IMR-90 (cell line): ENCODE results near the gene KCNH2. TPM values are rescaled to one million over a fixed set of nuclear protein-coding genes. Genes with fewer than 3 reads are reported as not detected.

Experiments used
- ATAC-seq: fragments of 200-7000 bp; cut with Tn5 transposase; 2 replicates; pipeline ENCODE4 v1.9.1; 2020; ENCODE audit warnings: low read depth, mild to moderate bottlenecking, moderate library complexity
- BruUV-seq: library from RNA; stranded (reverse); fragments of 400-500 nt; replicated peaks from 2 replicates; lab custom pipeline; 2021; lab: Mats Ljungman, UMichigan
- CTCF ChIA-PET: fragments of 300-600 bp; formaldehyde crosslinking; extraction: SDS; loops from one replicate; lab custom pipeline; 2021; ENCODE audit warnings: antibody characterized with exemption; lab: Yijun Ruan, JAX
- POLR2A ChIA-PET: fragments of 300-600 bp; sonication (Branson Sonifier 250); formaldehyde crosslinking; loops from one replicate; lab custom pipeline; 2022; ENCODE audit warnings: antibody characterized with exemption; ENCODE audit not compliant: unreplicated experiment; lab: Charles Lee
- DNase-seq: peaks from one replicate; pipeline ENCODE4 v3.0.0; 2013
- H2AFZ ChIP-seq: replicated peaks from 2 replicates; pipeline ENCODE3; 2013; ENCODE audit warnings: low read length, mild to moderate bottlenecking; ENCODE audit not compliant: poor library complexity
- H2AK5ac ChIP-seq: 2 replicates; pipeline ENCODE4 v1.6.1; 2013; ENCODE audit warnings: low read depth, low read length, inconsistent platforms
- H2AK9ac ChIP-seq: replicated peaks from 2 replicates; pipeline ENCODE3; 2013; ENCODE audit warnings: mild to moderate bottlenecking, low read depth, low read length, moderate library complexity; ENCODE audit not compliant: poor library complexity
- H2BK120ac ChIP-seq: 2 replicates; pipeline ENCODE4 v1.6.1; 2013; ENCODE audit warnings: low read depth, low read length, inconsistent platforms
- H2BK15ac ChIP-seq: 3 replicates; pipeline ENCODE4 v1.6.1; 2013; ENCODE audit warnings: low read depth, low read length, inconsistent platforms
- H2BK20ac ChIP-seq: 2 replicates; pipeline ENCODE4 v1.6.1; 2013; ENCODE audit warnings: low read depth, mild to moderate bottlenecking, inconsistent platforms, low read length, moderate library complexity
- H2BK5ac ChIP-seq: 2 replicates; pipeline ENCODE4 v1.6.1; 2013; ENCODE audit warnings: mild to moderate bottlenecking, low read depth, low read length, inconsistent platforms; ENCODE audit not compliant: poor library complexity, severe bottlenecking
- H3K14ac ChIP-seq: replicated peaks from 2 replicates; pipeline ENCODE4 v1.6.1; 2013; ENCODE audit warnings: low read depth, low read length, inconsistent platforms
- H3K18ac ChIP-seq: 2 replicates; pipeline ENCODE4 v1.6.1; 2013; ENCODE audit warnings: low read depth, low read length, control low read depth
- H3K23ac ChIP-seq: 2 replicates; pipeline ENCODE4 v1.6.1; 2013; ENCODE audit warnings: low read depth, low read length, inconsistent platforms
- H3K27ac ChIP-seq: 2 replicates; pipeline ENCODE4 v1.5.1; 2013; ENCODE audit warnings: mild to moderate bottlenecking, control low read depth, low read length; ENCODE audit not compliant: insufficient read depth
- H3K27me3 ChIP-seq: 2 replicates; pipeline ENCODE4 v1.6.1; 2013; ENCODE audit warnings: low read length; ENCODE audit not compliant: control insufficient read depth, insufficient read depth
- H3K36me3 ChIP-seq: 2 replicates; pipeline ENCODE4 v1.6.1; 2013; ENCODE audit warnings: low read length, mixed read lengths; ENCODE audit not compliant: control insufficient read depth, insufficient read depth
- H3K4ac ChIP-seq: 2 replicates; pipeline ENCODE4 v1.6.1; 2013; ENCODE audit warnings: low read depth, low read length, inconsistent platforms
- H3K4me1 ChIP-seq: 2 replicates; pipeline ENCODE4 v1.6.1; 2013; ENCODE audit warnings: low read length, mixed read lengths; ENCODE audit not compliant: control insufficient read depth, insufficient read depth
- H3K4me2 ChIP-seq: 2 replicates; pipeline ENCODE4 v1.6.1; 2013; ENCODE audit warnings: low read depth, mild to moderate bottlenecking, control low read depth, low read length, moderate library complexity
- H3K4me3 ChIP-seq: 2 replicates; pipeline ENCODE4 v1.5.1; 2013; ENCODE audit warnings: low read depth, mild to moderate bottlenecking, control low read depth, low read length, moderate library complexity; ENCODE audit not compliant: insufficient read depth
- H3K56ac ChIP-seq: 2 replicates; pipeline ENCODE4 v1.6.1; 2013; ENCODE audit warnings: low read length, inconsistent platforms; ENCODE audit not compliant: insufficient read depth; ENCODE audit errors: extremely low read depth
- H3K79me1 ChIP-seq, 2 experiments: 2 replicates each; pipeline ENCODE4 v1.6.1; 2013; ENCODE audit warnings: low read length in 2 of 2, inconsistent platforms in 1 of 2, low read depth in 1 of 2
- H3K9ac ChIP-seq: 2 replicates; pipeline ENCODE4 v1.6.1; 2013; ENCODE audit warnings: low read depth, low read length, control low read depth
- H3K9me1 ChIP-seq: 2 replicates; pipeline ENCODE4 v1.6.1; 2013; ENCODE audit warnings: low read length, inconsistent platforms; ENCODE audit not compliant: insufficient read depth
- H3K9me3 ChIP-seq: 2 replicates; pipeline ENCODE4 v1.6.1; 2013; ENCODE audit warnings: low read length; ENCODE audit not compliant: control insufficient read depth, insufficient read depth
- H4K20me1 ChIP-seq: 2 replicates; pipeline ENCODE4 v1.6.1; 2013; ENCODE audit warnings: low read length, inconsistent platforms; ENCODE audit not compliant: insufficient read depth
- H4K5ac ChIP-seq: 2 replicates; pipeline ENCODE4 v1.6.1; 2013; ENCODE audit warnings: mild to moderate bottlenecking, low read depth, low read length, control low read depth
- H4K8ac ChIP-seq, 2 experiments: 2 replicates each; pipeline ENCODE4 v1.6.1; 2013; ENCODE audit warnings: low read depth in 2 of 2, low read length in 2 of 2, control low read depth in 1 of 2, inconsistent platforms in 1 of 2
- H4K91ac ChIP-seq: 2 replicates; pipeline ENCODE4 v1.6.1; 2013; ENCODE audit warnings: low read depth, low read length, inconsistent platforms; ENCODE audit not compliant: insufficient read depth
- BHLHE40 ChIP-seq: fragments of 150-350 bp; IDR thresholded peaks from 2 replicates; pipeline ENCODE4 v1.6.1; 2016; ENCODE audit warnings: mild to moderate bottlenecking, low read depth, low read length
- CEBPB ChIP-seq: IDR thresholded peaks from 2 replicates; pipeline ENCODE4 v1.6.1; 2012; ENCODE audit warnings: low read depth, low read length, improper control_type of control experiment
- CHD1 ChIP-seq: IDR thresholded peaks from 2 replicates; pipeline ENCODE4 v1.6.1; 2012; ENCODE audit warnings: low read depth, low read length, improper control_type of control experiment
- FOS ChIP-seq: fragments of 150-350 bp; IDR thresholded peaks from 2 replicates; pipeline ENCODE4 v1.6.1; 2016; ENCODE audit warnings: low read depth, low read length
- MAFK ChIP-seq: IDR thresholded peaks from 2 replicates; pipeline ENCODE4 v1.6.1; 2012; ENCODE audit warnings: low read depth, low read length, improper control_type of control experiment
- MAZ ChIP-seq: IDR thresholded peaks from 2 replicates; pipeline ENCODE4 v1.6.1; 2012; ENCODE audit warnings: low read depth, mild to moderate bottlenecking, low read length, improper control_type of control experiment, moderate library complexity, borderline replicate concordance
- MXI1 ChIP-seq: IDR thresholded peaks from 2 replicates; pipeline ENCODE4 v1.6.1; 2012; ENCODE audit warnings: low read depth, mild to moderate bottlenecking, low read length, moderate library complexity, borderline replicate concordance
- NFE2L2 ChIP-seq: fragments of 150-350 bp; IDR thresholded peaks from 2 replicates; pipeline ENCODE4 v1.6.1; 2016; ENCODE audit warnings: low read depth, mild to moderate bottlenecking, low read length
- POLR2A ChIP-seq: IDR thresholded peaks from 2 replicates; pipeline ENCODE4 v1.6.1; 2012; ENCODE audit warnings: mild to moderate bottlenecking, low read depth, low read length
- RAD21 ChIP-seq: IDR thresholded peaks from 2 replicates; pipeline ENCODE4 v1.6.1; 2012; ENCODE audit warnings: low read length, improper control_type of control experiment
- RCOR1 ChIP-seq: IDR thresholded peaks from 2 replicates; pipeline ENCODE4 v1.6.1; 2012; ENCODE audit warnings: mild to moderate bottlenecking, low read length, improper control_type of control experiment; ENCODE audit not compliant: insufficient replicate concordance
- RFX5 ChIP-seq: IDR thresholded peaks from 2 replicates; pipeline ENCODE4 v1.8.0; 2012; ENCODE audit warnings: low read depth, mild to moderate bottlenecking, low read length, moderate library complexity
- SMC3 ChIP-seq: fragments of 150-350 bp; IDR thresholded peaks from 2 replicates; pipeline ENCODE4 v1.6.1; 2016; ENCODE audit warnings: low read depth, mild to moderate bottlenecking, antibody characterized with exemption, low read length, moderate library complexity
- WGBS, 2 experiments: methylation state at CpG; one replicate each; pipeline versions ENCODE4 v1.1.5 to v1.1.7; 2013; ENCODE audit warnings: missing lambda C conversion rate in 2 of 2; ENCODE audit not compliant: insufficient read length in 1 of 2; ENCODE audit errors: extremely low coverage in 2 of 2; 5-methylcytosine and 5-hydroxymethylcytosine counted together
- dilution Hi-C: fragments of 300-500 bp; cut with HindIII; formaldehyde crosslinking; loops from one replicate; pipeline ENCODE4 v1.14.3; 2018; ENCODE audit warnings: low sequenced_read_pairs; ENCODE audit not compliant: unreplicated experiment
- in situ Hi-C: fragments of 300-500 bp; cut with MboI; formaldehyde crosslinking; loops from 3 replicates; pipeline ENCODE4 v1.14.3; 2019; ENCODE audit warnings: low sequenced_read_pairs, inconsistent platforms, mixed read lengths
- intact Hi-C: fragments of 100-400 bp; cut with micrococcal nuclease; formaldehyde crosslinking; loops from 2 replicates; pipeline ENCODE4 v1.10.0; 2022
- polyA plus RNA-seq, 3 experiments: library from polyadenylated mRNA; depleted of rRNA; stranded (reverse); fragments of >200 nt; gene quantifications; 2 replicates each; pipeline ENCODE4 v1.2.3, GENCODE V29; 2012; ENCODE audit warnings: low replicate concordance in 1 of 3
- total RNA-seq: library from RNA; depleted of rRNA; stranded (reverse); fragments of >200 nt; gene quantifications from 2 replicates; pipeline ENCODE4 v1.2.3, GENCODE V29; 2012
- TF ChIP-seq, protein P1 (sequence below): fragments of 150-350 bp; IDR thresholded peaks from 2 replicates; pipeline ENCODE4 v1.6.1; 2017; ENCODE audit warnings: mild to moderate bottlenecking, antibody characterized with exemption, low read length, low read depth
- TF ChIP-seq, protein P2 (sequence below): fragments of 150-350 bp; IDR thresholded peaks from 2 replicates; pipeline ENCODE4 v1.6.1; 2016; ENCODE audit warnings: low read depth, mild to moderate bottlenecking, low read length, moderate library complexity, borderline replicate concordance
- TF ChIP-seq, protein P3 (sequence below): conservative IDR thresholded peaks from 2 replicates; pipeline ENCODE4 v1.5.1; 2012; ENCODE audit warnings: mild to moderate bottlenecking, low read depth, low read length, improper control_type of control experiment

The KCNH2 gene
- total and polyA plus RNA-seq, 2 of the 4 experiments (the other 2 are of a cell fraction): 0.90 to 2.1 TPM

DNA sequence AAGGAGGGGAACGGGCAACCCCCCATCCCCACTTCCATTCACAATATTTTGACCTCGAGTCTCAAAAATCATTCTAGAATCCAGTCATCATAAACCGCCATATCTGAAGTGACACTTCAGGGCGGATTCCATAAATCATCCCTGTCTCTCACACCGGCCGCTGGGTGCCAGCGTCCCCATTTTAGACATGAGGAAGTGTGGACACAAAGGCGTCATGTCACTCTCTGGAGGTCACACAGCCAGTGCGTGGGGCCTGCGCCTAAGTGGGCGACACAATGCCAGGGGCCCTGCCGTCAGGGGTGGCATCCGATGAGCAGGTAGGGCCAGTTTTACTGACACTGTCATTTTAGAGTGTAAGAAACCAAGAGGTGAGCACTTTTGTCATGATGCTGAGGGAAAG lies 19.5 kb downstream of the KCNH2 start:
- H3K56ac ChIP-seq: no peak overlapping the region
- no peak overlapping the region for H4K5ac ChIP-seq
- no peak overlapping the region for H2BK120ac ChIP-seq
- no peak overlapping the region for H4K8ac ChIP-seq
- H3K14ac ChIP-seq: no peak overlapping the region
- no peak for TF ChIP-seq MXI1
- no peak for TF ChIP-seq BHLHE40
- TF ChIP-seq, protein P1, sequence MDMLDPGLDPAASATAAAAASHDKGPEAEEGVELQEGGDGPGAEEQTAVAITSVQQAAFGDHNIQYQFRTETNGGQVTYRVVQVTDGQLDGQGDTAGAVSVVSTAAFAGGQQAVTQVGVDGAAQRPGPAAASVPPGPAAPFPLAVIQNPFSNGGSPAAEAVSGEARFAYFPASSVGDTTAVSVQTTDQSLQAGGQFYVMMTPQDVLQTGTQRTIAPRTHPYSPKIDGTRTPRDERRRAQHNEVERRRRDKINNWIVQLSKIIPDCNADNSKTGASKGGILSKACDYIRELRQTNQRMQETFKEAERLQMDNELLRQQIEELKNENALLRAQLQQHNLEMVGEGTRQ: no peak
- no peak for TF ChIP-seq RCOR1
- TF ChIP-seq CEBPB: no peak
- no peak for TF ChIP-seq MAFK
- TF ChIP-seq, protein P2, sequence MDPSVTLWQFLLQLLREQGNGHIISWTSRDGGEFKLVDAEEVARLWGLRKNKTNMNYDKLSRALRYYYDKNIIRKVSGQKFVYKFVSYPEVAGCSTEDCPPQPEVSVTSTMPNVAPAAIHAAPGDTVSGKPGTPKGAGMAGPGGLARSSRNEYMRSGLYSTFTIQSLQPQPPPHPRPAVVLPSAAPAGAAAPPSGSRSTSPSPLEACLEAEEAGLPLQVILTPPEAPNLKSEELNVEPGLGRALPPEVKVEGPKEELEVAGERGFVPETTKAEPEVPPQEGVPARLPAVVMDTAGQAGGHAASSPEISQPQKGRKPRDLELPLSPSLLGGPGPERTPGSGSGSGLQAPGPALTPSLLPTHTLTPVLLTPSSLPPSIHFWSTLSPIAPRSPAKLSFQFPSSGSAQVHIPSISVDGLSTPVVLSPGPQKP: no peak
- TF ChIP-seq SMC3: no peak
- TF ChIP-seq, protein P3, sequence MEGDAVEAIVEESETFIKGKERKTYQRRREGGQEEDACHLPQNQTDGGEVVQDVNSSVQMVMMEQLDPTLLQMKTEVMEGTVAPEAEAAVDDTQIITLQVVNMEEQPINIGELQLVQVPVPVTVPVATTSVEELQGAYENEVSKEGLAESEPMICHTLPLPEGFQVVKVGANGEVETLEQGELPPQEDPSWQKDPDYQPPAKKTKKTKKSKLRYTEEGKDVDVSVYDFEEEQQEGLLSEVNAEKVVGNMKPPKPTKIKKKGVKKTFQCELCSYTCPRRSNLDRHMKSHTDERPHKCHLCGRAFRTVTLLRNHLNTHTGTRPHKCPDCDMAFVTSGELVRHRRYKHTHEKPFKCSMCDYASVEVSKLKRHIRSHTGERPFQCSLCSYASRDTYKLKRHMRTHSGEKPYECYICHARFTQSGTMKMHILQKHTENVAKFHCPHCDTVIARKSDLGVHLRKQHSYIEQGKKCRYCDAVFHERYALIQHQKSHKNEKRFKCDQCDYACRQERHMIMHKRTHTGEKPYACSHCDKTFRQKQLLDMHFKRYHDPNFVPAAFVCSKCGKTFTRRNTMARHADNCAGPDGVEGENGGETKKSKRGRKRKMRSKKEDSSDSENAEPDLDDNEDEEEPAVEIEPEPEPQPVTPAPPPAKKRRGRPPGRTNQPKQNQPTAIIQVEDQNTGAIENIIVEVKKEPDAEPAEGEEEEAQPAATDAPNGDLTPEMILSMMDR: no peak
- no peak for TF ChIP-seq FOS
- no peak for TF ChIP-seq POLR2A
- TF ChIP-seq CHD1: no peak
- TF ChIP-seq NFE2L2: no peak
- no peak for TF ChIP-seq MAZ
- TF ChIP-seq RFX5: no peak
- TF ChIP-seq RAD21: no peak
- WGBS, 2 experiments: 100% methylated on average over 7 of the region's 13 CpGs; no CpG with 5 or more reads in 1 of the 2 experiments
- ChIA-PET POLR2A (no interaction called here), CTCF (no interaction called here)
- H2BK20ac ChIP-seq: no peak overlapping the region
- no peak overlapping the region for H3K4me2 ChIP-seq
- no peaks in the 10 kb centered on the region for H3K79me1 ChIP-seq
- no peak overlapping the region for H4K91ac ChIP-seq
- H3K9ac ChIP-seq: no peak overlapping the region
- no peak for ATAC-seq
- no peak overlapping the region for H3K27ac ChIP-seq
- no peak overlapping the region for H2BK5ac ChIP-seq
- H2AK5ac ChIP-seq: no peak overlapping the region
- no peak overlapping the region for H3K4ac ChIP-seq
- no peak overlapping the region for H3K23ac ChIP-seq
- H3K18ac ChIP-seq: no peak overlapping the region
- intact Hi-C loops: no loop called here
- H3K9me3 ChIP-seq: no peaks in the 10 kb centered on the region
- no peaks in the 10 kb centered on the region for H4K20me1 ChIP-seq
- no TSS peak for BruUV-seq
- no peaks in the 10 kb centered on the region for H3K9me1 ChIP-seq
- no peaks in the 10 kb centered on the region for H3K27me3 ChIP-seq
- dilution Hi-C loops: no loop called here
- H2BK15ac ChIP-seq: no peak overlapping the region
- H3K4me1 ChIP-seq: peaks cover 20% of the 10 kb centered on the region; the same call in 1 of the 2 replicates
- in situ Hi-C loops: no loop called here
- DNase-seq: no peak
- no peak overlapping the region for H2AFZ ChIP-seq
- no peak overlapping the region for H3K4me3 ChIP-seq
- H3K36me3 ChIP-seq: no peaks in the 10 kb centered on the region; the same call in 1 of the 2 replicates
- no peak overlapping the region for H2AK9ac ChIP-seq
